Liver (tissue), 3 donors: ENCODE results near the gene FAM222A.

Experiments
- RAD21 ChIP-seq, 2 donors: IDR thresholded peaks; 2 replicates each; pipeline ENCODE4 v1.6.1; 2016; ENCODE audit warnings: antibody characterized with exemption in 2 of 2, mild to moderate bottlenecking in 2 of 2
- SP1 ChIP-seq: IDR thresholded peaks from 2 replicates; pipeline ENCODE4 v1.6.1; 2018; ENCODE audit warnings: antibody characterized with exemption, mild to moderate bottlenecking
- TAF1 ChIP-seq: conservative IDR thresholded peaks from 2 replicates; pipeline ENCODE4 v1.6.1; 2016; ENCODE audit warnings: antibody characterized with exemption, mild to moderate bottlenecking
- YY1 ChIP-seq: IDR thresholded peaks from 2 replicates; pipeline ENCODE4 v1.6.1; 2016; ENCODE audit warnings: antibody characterized with exemption, mild to moderate bottlenecking
- TF ChIP-seq, protein P1 (sequence below): IDR thresholded peaks from 2 replicates; pipeline ENCODE4 v1.6.1; 2016; ENCODE audit warnings: antibody characterized with exemption, mild to moderate bottlenecking
- TF ChIP-seq, protein P2 (sequence below): fragments of 150-350 bp; IDR thresholded peaks from 2 replicates; pipeline ENCODE4 v1.5.1; 2017; ENCODE audit warnings: improper control_type of control experiment, low read depth, low read length; ENCODE audit not compliant: missing input control
- donor health status: healthy.
- donor health status: healthy.

DNA sequence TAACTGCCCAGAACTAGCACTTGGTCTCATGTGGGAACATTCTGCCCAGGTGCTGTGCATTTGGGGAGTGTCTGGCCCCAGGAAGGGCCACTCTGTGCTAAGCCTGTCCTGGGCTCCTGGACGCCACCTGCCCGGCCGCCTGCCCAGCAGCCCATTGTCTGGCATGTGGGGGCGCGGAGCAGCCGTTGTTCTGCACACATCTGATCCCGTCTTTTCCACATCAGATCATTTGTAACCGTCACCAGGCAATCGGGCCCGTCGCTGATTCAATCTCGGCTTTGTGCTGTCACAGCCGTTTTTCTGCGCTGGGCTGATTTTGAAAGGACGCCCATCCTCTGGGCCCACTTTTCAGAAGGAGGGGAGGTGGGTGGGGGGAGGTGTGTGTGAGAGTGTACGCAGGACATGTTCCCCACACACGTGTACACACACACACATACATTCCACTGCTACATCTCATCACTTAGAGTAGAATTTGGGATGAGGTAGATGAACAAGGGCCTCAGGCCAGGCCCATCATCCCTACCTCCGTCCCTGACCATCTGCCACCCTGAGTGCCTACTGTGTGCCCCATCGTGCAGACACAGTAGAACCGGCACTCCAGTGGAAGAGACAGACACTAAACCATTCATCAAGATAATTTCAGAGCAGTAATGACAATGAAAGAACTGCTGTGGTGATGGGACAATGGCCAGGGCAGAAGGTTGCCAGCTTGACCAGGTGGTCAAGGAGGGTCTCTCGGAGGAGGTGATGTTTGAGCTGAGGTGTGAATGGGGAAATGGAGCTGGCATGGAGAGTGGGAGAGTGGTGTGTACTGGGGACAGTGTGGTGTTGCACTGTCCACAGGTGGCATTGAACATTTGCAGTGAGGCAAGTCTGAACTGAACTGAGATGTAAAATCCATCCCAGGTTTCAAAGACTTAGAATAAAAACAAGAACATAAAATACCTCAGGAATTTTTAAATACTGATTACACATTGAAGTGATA is 19.0 kb downstream of the FAM222A start:
- TF ChIP-seq RAD21 (IDR thresholded peaks at IDR 0.05) = no peak
- TF ChIP-seq, protein P1, sequence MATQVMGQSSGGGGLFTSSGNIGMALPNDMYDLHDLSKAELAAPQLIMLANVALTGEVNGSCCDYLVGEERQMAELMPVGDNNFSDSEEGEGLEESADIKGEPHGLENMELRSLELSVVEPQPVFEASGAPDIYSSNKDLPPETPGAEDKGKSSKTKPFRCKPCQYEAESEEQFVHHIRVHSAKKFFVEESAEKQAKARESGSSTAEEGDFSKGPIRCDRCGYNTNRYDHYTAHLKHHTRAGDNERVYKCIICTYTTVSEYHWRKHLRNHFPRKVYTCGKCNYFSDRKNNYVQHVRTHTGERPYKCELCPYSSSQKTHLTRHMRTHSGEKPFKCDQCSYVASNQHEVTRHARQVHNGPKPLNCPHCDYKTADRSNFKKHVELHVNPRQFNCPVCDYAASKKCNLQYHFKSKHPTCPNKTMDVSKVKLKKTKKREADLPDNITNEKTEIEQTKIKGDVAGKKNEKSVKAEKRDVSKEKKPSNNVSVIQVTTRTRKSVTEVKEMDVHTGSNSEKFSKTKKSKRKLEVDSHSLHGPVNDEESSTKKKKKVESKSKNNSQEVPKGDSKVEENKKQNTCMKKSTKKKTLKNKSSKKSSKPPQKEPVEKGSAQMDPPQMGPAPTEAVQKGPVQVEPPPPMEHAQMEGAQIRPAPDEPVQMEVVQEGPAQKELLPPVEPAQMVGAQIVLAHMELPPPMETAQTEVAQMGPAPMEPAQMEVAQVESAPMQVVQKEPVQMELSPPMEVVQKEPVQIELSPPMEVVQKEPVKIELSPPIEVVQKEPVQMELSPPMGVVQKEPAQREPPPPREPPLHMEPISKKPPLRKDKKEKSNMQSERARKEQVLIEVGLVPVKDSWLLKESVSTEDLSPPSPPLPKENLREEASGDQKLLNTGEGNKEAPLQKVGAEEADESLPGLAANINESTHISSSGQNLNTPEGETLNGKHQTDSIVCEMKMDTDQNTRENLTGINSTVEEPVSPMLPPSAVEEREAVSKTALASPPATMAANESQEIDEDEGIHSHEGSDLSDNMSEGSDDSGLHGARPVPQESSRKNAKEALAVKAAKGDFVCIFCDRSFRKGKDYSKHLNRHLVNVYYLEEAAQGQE = no peak
- TF ChIP-seq, protein P2, sequence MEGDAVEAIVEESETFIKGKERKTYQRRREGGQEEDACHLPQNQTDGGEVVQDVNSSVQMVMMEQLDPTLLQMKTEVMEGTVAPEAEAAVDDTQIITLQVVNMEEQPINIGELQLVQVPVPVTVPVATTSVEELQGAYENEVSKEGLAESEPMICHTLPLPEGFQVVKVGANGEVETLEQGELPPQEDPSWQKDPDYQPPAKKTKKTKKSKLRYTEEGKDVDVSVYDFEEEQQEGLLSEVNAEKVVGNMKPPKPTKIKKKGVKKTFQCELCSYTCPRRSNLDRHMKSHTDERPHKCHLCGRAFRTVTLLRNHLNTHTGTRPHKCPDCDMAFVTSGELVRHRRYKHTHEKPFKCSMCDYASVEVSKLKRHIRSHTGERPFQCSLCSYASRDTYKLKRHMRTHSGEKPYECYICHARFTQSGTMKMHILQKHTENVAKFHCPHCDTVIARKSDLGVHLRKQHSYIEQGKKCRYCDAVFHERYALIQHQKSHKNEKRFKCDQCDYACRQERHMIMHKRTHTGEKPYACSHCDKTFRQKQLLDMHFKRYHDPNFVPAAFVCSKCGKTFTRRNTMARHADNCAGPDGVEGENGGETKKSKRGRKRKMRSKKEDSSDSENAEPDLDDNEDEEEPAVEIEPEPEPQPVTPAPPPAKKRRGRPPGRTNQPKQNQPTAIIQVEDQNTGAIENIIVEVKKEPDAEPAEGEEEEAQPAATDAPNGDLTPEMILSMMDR = no peak
- no peak for TF ChIP-seq YY1
- TF ChIP-seq TAF1 = no peak
- TF ChIP-seq SP1 = no peak
